ENCODE measurements around the gene LCE1B. TPM values are rescaled to one million over a fixed set of nuclear protein-coding genes. Genes with fewer than 3 reads are reported as not detected.

LCE1B gene
- total and polyA plus RNA-seq, 4 donors: not detected

DNA sequence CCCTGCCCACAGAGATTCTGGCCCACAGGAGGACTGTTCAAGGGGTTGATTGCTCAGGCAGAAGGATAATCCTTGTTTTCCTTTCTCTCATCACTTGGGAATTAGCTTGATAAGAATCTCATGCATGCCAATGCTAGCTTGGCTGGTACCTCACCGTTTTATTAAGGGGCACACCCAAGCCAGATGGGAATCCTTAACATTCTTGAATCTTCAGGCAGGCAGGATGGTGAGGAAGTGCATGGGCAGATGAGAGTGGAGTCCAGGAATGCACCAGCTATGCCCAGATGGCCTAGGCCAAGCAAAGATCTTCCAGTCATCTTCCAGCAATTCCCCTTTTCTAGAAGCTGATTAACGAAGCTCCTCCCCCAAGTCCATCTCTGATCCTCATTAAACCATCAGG lies 43.9 kb downstream of the LCE1B start:
- ATAC-seq (ENCODE audit: insufficient read depth, low FRiP score) (no peak), DNase-seq (no peak)
- no peaks in the 10 kb centered on the region for H3K36me3 ChIP-seq (ENCODE audit: control insufficient read depth in 4 of 4, insufficient read depth in 4 of 4, low read length in 4 of 4)
- no peak overlapping the region for H3K4me3 ChIP-seq
- H3K9ac ChIP-seq (ENCODE audit: insufficient read depth in 1 of 2, low read length in 2 of 2): no peak overlapping the region
- TF ChIP-seq, protein P1, sequence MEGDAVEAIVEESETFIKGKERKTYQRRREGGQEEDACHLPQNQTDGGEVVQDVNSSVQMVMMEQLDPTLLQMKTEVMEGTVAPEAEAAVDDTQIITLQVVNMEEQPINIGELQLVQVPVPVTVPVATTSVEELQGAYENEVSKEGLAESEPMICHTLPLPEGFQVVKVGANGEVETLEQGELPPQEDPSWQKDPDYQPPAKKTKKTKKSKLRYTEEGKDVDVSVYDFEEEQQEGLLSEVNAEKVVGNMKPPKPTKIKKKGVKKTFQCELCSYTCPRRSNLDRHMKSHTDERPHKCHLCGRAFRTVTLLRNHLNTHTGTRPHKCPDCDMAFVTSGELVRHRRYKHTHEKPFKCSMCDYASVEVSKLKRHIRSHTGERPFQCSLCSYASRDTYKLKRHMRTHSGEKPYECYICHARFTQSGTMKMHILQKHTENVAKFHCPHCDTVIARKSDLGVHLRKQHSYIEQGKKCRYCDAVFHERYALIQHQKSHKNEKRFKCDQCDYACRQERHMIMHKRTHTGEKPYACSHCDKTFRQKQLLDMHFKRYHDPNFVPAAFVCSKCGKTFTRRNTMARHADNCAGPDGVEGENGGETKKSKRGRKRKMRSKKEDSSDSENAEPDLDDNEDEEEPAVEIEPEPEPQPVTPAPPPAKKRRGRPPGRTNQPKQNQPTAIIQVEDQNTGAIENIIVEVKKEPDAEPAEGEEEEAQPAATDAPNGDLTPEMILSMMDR (IDR thresholded peaks at IDR 0.05; ENCODE audit: control extremely low read depth, extremely low read depth): no peak
- no peak overlapping the region for H3K27ac ChIP-seq (ENCODE audit: low read depth in 1 of 2, low read length in 1 of 2)
- H3K4me1 ChIP-seq (ENCODE audit: control insufficient read depth in 5 of 5, insufficient read depth in 5 of 5, low read length in 5 of 5): no peaks in the 10 kb centered on the region
- peaks cover 0 to 3% (median 0%) of the 10 kb centered on the region in 4 donors for H3K9me3 ChIP-seq (ENCODE audit: control insufficient read depth in 4 of 4, insufficient read depth in 3 of 4, low read length in 3 of 4)
- 55 to 63% methylated on average over 2 of the region's 2 CpGs for WGBS, 2 donors
- H3K27me3 ChIP-seq (ENCODE audit: control insufficient read depth in 3 of 3, insufficient read depth in 3 of 3, low read length in 2 of 3): peaks cover 0 to 3% (median 0%) of the 10 kb centered on the region in 3 donors

DNA sequence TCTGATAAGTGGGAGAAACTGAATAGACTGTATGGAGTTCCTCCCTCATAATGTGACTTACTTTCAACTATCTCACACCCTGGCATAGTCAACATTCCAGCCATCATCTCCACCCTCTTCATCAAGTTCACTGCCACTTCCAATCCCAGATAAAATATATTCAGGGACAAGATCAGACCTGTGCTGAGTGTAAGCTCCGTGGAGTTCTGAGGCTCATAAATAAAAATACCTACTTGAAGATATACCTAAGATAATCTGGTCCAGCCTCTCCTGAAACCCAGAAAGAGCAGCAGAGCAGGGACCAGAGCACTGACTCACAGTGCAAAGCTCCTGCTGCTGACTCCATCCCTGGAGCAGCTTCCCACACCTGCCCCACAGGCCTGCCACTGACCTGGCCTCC lies 46.3 kb downstream of the LCE1B start:
- Histone ChIP-seq H3K36me3 (ENCODE audit: control insufficient read depth in 4 of 4, insufficient read depth in 4 of 4, low read length in 4 of 4) (no peaks in the 10 kb centered on the region), H3K27ac (ENCODE audit: low read depth in 1 of 2, low read length in 1 of 2) (no peak overlapping the region), H3K27me3 (ENCODE audit: control insufficient read depth in 3 of 3, insufficient read depth in 3 of 3, low read length in 2 of 3) (peaks cover 0 to 3% (median 0%) of the 10 kb centered on the region in 3 donors), H3K4me1 (ENCODE audit: control insufficient read depth in 5 of 5, insufficient read depth in 5 of 5, low read length in 5 of 5) (no peaks in the 10 kb centered on the region), H3K4me3 (no peak overlapping the region), H3K9ac (ENCODE audit: insufficient read depth in 1 of 2, low read length in 2 of 2) (no peak overlapping the region), H3K9me3 (ENCODE audit: control insufficient read depth in 4 of 4, insufficient read depth in 3 of 4, low read length in 3 of 4) (peaks cover 0 to 3% (median 0%) of the 10 kb centered on the region in 4 donors)
- ATAC-seq (ENCODE audit: insufficient read depth, low FRiP score) (no peak), DNase-seq (no peak)
- TF ChIP-seq, protein P1 (IDR thresholded peaks at IDR 0.05; ENCODE audit: control extremely low read depth, extremely low read depth): no peak
- 58 to 88% methylated on average over 1 of the region's 1 CpG for WGBS, 2 donors

DNA sequence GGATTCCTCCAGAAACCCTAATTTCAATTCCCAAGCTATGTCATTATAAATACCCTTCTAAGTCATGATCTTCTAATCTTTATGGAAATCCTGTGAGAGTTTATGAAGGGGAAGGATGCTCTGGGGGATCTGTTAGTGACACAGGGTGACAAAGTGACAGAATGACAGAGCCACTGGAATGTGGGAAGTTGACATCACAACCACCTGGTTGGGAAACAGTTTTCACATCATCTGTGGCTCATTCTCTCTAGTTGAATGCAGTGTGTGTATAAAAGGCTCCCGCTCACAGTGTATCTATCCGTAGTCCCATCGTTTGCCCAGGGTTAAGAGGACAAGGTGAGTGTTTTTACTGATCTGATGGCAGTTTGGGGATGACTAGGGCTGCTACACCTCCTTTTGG lies 47.9 kb downstream of the LCE1B start, which contains the start of gene LCE7A:
LCE7A (plus strand) TSS at position 301 of the 400 bp plus-strand sequence. CDS start 702 bp downstream, outside the sequence.
- Histone ChIP-seq H3K9ac (ENCODE audit: insufficient read depth in 1 of 2, low read length in 2 of 2) (no peak within 1 kb of the TSS), H3K4me1 (ENCODE audit: control insufficient read depth in 5 of 5, insufficient read depth in 5 of 5, low read length in 5 of 5) (peaks cover 0 to 2% (median 0%) of the 10 kb centered on the region in 5 donors), H3K27ac (ENCODE audit: low read depth in 1 of 2, low read length in 1 of 2) (no peak within 1 kb of the TSS), H3K4me3 (no peak within 1 kb of the TSS), H3K9me3 (ENCODE audit: control insufficient read depth in 4 of 4, insufficient read depth in 3 of 4, low read length in 3 of 4) (peaks cover 0 to 3% (median 0%) of the 10 kb centered on the region in 4 donors), H3K27me3 (ENCODE audit: control insufficient read depth in 3 of 3, insufficient read depth in 3 of 3, low read length in 2 of 3) (peaks cover 0 to 3% (median 0%) of the 10 kb centered on the region in 3 donors), H3K36me3 (ENCODE audit: control insufficient read depth in 4 of 4, insufficient read depth in 4 of 4, low read length in 4 of 4) (no peaks in the 10 kb centered on the region)
- TF ChIP-seq, protein P1 (IDR thresholded peaks at IDR 0.05; ENCODE audit: control extremely low read depth, extremely low read depth): no peak
- ATAC-seq (ENCODE audit: insufficient read depth, low FRiP score) (no peak), DNase-seq (no peak)
- WGBS, 2 donors: 85 to 93% methylated on average over 3 of the region's 3 CpGs

DNA sequence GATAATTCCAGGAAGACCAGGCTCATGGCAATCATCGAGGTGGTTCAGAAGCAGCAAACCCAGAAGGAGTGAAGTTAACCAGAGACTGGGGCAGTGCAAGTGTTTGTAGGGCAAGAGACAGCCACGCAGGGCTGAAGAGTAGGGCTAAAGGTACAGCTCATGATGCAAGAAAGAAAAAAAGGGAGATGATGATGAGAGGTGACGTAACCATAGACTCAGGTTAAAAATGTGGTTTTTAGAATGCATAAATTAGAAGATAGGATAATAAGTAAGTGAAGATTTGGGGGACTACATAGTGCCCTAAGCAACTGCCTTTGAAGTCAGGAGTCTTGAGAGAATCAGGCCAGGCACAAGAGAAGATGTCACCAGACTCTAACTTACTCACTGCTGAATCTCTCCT lies 48.4 kb downstream of the LCE1B start:
- TF ChIP-seq, protein P1 (IDR thresholded peaks at IDR 0.05; ENCODE audit: control extremely low read depth, extremely low read depth): no peak
- DNase-seq (no peak), ATAC-seq (ENCODE audit: insufficient read depth, low FRiP score) (no peak)
- 75 to 76% methylated on average over 3 of the region's 3 CpGs for WGBS, 2 donors
- Histone ChIP-seq H3K4me3 (no peak overlapping the region), H3K9me3 (ENCODE audit: control insufficient read depth in 4 of 4, insufficient read depth in 3 of 4, low read length in 3 of 4) (peaks cover 0 to 3% (median 0%) of the 10 kb centered on the region in 4 donors), H3K36me3 (ENCODE audit: control insufficient read depth in 4 of 4, insufficient read depth in 4 of 4, low read length in 4 of 4) (no peaks in the 10 kb centered on the region), H3K4me1 (ENCODE audit: control insufficient read depth in 5 of 5, insufficient read depth in 5 of 5, low read length in 5 of 5) (peaks cover 0 to 2% (median 0%) of the 10 kb centered on the region in 5 donors), H3K27me3 (ENCODE audit: control insufficient read depth in 3 of 3, insufficient read depth in 3 of 3, low read length in 2 of 3) (peaks cover 0 to 3% (median 0%) of the 10 kb centered on the region in 3 donors), H3K27ac (ENCODE audit: low read depth in 1 of 2, low read length in 1 of 2) (no peak overlapping the region), H3K9ac (ENCODE audit: insufficient read depth in 1 of 2, low read length in 2 of 2) (no peak overlapping the region)
